ENCODE measurements around the gene B9D1. TPM values are rescaled to one million over a fixed set of nuclear protein-coding genes. Genes with fewer than 3 reads are reported as not detected.

The B9D1 gene
- total and polyA plus RNA-seq, 2 of the 13 experiments (the other 11 are each of a cell fraction or from before 2014, with no cell fraction given): 27.7 to 31.1 TPM

DNA sequence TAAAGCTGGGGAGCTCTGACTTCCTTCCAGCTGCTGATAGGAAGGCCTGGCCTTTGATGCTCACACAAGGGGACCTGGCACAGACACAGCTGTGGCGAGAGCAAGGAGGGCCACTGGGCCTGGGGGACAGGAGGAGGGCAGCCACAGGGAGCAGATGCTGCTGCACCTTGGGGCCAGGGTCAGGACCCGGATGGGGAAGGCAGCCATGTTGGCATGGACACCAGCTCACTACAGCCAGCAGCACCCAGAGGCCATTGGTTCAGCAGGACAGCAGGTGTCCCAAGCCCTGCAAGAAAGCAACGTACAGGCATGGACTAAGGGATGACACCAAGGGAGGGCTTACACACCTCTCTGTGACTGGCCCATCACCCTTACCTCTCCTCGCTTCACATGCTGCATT lies 40.5 kb upstream of the B9D1 start (continued):
- no peak for TF ChIP-seq DMTF1 (CRISPR knock-in tag; IDR thresholded peaks at IDR 0.05)

DNA sequence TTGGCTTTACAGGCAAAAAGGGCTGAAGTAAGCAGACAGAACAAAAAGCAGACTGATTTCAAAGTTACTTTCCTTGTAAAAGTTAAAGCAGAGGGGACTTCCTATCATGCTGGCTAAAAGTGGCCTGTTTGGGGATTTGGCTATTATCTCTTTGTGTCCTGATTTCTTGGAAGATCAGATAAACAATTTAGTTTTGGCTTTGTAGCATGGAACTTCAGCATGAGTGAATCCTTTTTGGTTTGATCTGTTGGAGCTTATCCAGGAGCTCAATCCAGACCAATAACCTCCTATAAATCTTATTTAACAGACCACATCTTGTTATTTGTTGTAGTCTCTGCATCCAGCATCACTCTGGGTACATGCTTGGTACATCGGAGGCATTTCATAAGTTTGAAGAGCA lies 39.6 kb upstream of the B9D1 start:
- Histone ChIP-seq H3K27ac (ENCODE audit: extremely low read length, insufficient read depth, low read length) (no peak overlapping the region), H3K36me3 (replicated peaks in 1 of 2; ENCODE audit: control insufficient read depth in 1 of 2, insufficient read depth in 2 of 2, low read length in 2 of 2) (no peaks in the 10 kb centered on the region), H3K4me2 (ENCODE audit: low read depth, low read length) (no peak overlapping the region), H3K27me3 (ENCODE audit: control insufficient read depth in 1 of 2, insufficient read depth in 2 of 2, low read length in 2 of 2) (no peaks in the 10 kb centered on the region), H3K4me3 (replicated peaks in 1 of 3; ENCODE audit: insufficient read depth in 1 of 3, low read depth in 2 of 3, low read length in 3 of 3) (no peak overlapping the region), H3K9me3 (ENCODE audit: low read length) (no peaks in the 10 kb centered on the region), H3K79me2 (ENCODE audit: insufficient read depth, low read length) (no peaks in the 10 kb centered on the region), H3K4me1 (ENCODE audit: insufficient read depth, low read length) (peaks cover 19% of the 10 kb centered on the region), H2AFZ (ENCODE audit: low read length) (no peak overlapping the region), H4K20me1 (ENCODE audit: insufficient read depth, low read length) (no peaks in the 10 kb centered on the region), H3K9ac (ENCODE audit: insufficient read depth, low read depth, low read length) (no peak overlapping the region)
- FAIRE-seq (no peak), ATAC-seq (no peak), DNase-seq (ENCODE audit: low spot score) (no peak)
- no TSS peak for BruUV-seq (replicated peaks)
- in situ Hi-C loops (cut with HindIII; ENCODE audit: extremely low pct_ligation_motif_present, low pct_unique_long_range_greater_than_20kb): no loop called here
- WGBS (ENCODE audit: low lambda C conversion rate): 69% methylated on average over 1 of the region's 1 CpG
- POLR2A ChIA-PET: no interaction called here
- CTCF ChIA-PET (ENCODE audit: low intra/inter-chr PET ratio, low total read pairs): no interaction called here
- intact Hi-C loops (cut with micrococcal nuclease; ENCODE audit: unreplicated experiment): no loop called here
- no peak for TF ChIP-seq ETV6 (CRISPR knock-in tag; conservative IDR thresholded peaks at IDR 0.05)
- TF ChIP-seq ZNF547 (CRISPR knock-in tag; IDR thresholded peaks at IDR 0.05): no peak
- TF ChIP-seq FLYWCH1 (CRISPR knock-in tag; IDR thresholded peaks at IDR 0.05): no peak
- TF ChIP-seq REPIN1 (CRISPR knock-in tag; IDR thresholded peaks at IDR 0.05; ENCODE audit: borderline replicate concordance, low read depth): no peak
- TF ChIP-seq NBN (conservative IDR thresholded peaks at IDR 0.05): no peak
- TF ChIP-seq STAT5B (CRISPR knock-in tag; IDR thresholded peaks at IDR 0.05): no peak
- TF ChIP-seq ZNF256 (CRISPR knock-in tag; conservative IDR thresholded peaks at IDR 0.05): no peak
- no peak for TF ChIP-seq RFX3 (CRISPR knock-in tag; IDR thresholded peaks at IDR 0.05)
- TF ChIP-seq, protein P1, sequence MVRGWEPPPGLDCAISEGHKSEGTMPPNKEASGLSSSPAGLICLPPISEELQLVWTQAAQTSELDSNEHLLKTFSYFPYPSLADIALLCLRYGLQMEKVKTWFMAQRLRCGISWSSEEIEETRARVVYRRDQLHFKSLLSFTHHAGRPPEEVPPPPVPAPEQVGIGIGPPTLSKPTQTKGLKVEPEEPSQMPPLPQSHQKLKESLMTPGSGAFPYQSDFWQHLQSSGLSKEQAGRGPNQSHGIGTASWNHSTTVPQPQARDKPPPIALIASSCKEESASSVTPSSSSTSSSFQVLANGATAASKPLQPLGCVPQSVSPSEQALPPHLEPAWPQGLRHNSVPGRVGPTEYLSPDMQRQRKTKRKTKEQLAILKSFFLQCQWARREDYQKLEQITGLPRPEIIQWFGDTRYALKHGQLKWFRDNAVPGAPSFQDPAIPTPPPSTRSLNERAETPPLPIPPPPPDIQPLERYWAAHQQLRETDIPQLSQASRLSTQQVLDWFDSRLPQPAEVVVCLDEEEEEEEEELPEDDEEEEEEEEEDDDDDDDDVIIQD (CRISPR knock-in tag; IDR thresholded peaks at IDR 0.05; ENCODE audit: low read depth): no peak
- TF ChIP-seq, protein P2, sequence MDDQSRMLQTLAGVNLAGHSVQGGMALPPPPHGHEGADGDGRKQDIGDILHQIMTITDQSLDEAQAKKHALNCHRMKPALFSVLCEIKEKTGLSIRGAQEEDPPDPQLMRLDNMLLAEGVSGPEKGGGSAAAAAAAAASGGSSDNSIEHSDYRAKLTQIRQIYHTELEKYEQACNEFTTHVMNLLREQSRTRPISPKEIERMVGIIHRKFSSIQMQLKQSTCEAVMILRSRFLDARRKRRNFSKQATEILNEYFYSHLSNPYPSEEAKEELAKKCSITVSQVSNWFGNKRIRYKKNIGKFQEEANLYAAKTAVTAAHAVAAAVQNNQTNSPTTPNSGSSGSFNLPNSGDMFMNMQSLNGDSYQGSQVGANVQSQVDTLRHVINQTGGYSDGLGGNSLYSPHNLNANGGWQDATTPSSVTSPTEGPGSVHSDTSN (CRISPR knock-in tag; IDR thresholded peaks at IDR 0.05; ENCODE audit: borderline replicate concordance): no peak
- TF ChIP-seq FOXK1 (CRISPR knock-in tag; IDR thresholded peaks at IDR 0.05; ENCODE audit: borderline replicate concordance, low read depth): no peak
- TF ChIP-seq ZNF619 (CRISPR knock-in tag; IDR thresholded peaks at IDR 0.05): no peak
- TF ChIP-seq ATF4 (CRISPR knock-in tag; IDR thresholded peaks at IDR 0.05): no peak
- no peak for TF ChIP-seq POLR2AphosphoS5 (IDR thresholded peaks at IDR 0.05; ENCODE audit: low read depth, low read length)
- TF ChIP-seq ZNF773 (CRISPR knock-in tag; IDR thresholded peaks at IDR 0.05; ENCODE audit: borderline replicate concordance): no peak
- no peak for TF ChIP-seq ZNF34 (CRISPR knock-in tag; IDR thresholded peaks at IDR 0.05; ENCODE audit: borderline replicate concordance)
